ENCODE data around the gene GPR119. TPM values are rescaled to one million over a fixed set of nuclear protein-coding genes. Genes with fewer than 3 reads are reported as not detected.
"Not testable (repeated sequence)": the region's sequence is repeated elsewhere in the genome, so short reads cannot be mapped to it uniquely, and the experiment has no call there.

Gene GPR119
- total RNA-seq, 1 experiment from 2014 or later: not detected

GRCh38 chrX:130339408-130340222, 45.9 kb downstream of the GPR119 start, which contains the start of gene SLC25A14:
SLC25A14 (plus strand) TSS chrX:130339919; CDS start chrX:130340279, 360 bp downstream.
- TF ChIP-seq CTCF (conservative IDR thresholded peaks at IDR 0.05): no peak
- no peaks in the 10 kb centered on the region for H3K27me3 ChIP-seq (ENCODE audit: insufficient read depth, low read length)
- no peak within 1 kb of the TSS for H2AK5ac ChIP-seq (ENCODE audit: insufficient read length, low read length)
- no peak within 1 kb of the TSS for H2BK20ac ChIP-seq (ENCODE audit: low read depth, low read length, poor library complexity, severe bottlenecking)
- no peaks in the 10 kb centered on the region for H3K79me1 ChIP-seq (ENCODE audit: insufficient read depth, low read depth, low read length, poor library complexity, severe bottlenecking)
- Mint-ChIP-seq H3K9me3 (peaks cover 0 to 47% of the 10 kb centered on the region in 2 experiments; a peak in 2 of 5 replicates), H3K27ac (peak within 1 kb of the TSS; percentile 81 to 97 (median 94)), H3K36me3 (ENCODE audit: insufficient read depth in 1 of 3, low read depth in 3 of 3) (no peaks in the 10 kb centered on the region; a peak in 1 of 7 replicates), H3K4me3 (peak within 1 kb of the TSS; percentile 83 to 88), H3K4me1 (peaks cover 10 to 16% of the 10 kb centered on the region in 2 experiments), H3K27me3 (ENCODE audit: low read depth) (no peaks in the 10 kb centered on the region; the same call in 1 of the 2 replicates)
- no peak within 1 kb of the TSS for H2BK15ac ChIP-seq (ENCODE audit: low read depth, low read length)
- no peak within 1 kb of the TSS for H2AFZ ChIP-seq (ENCODE audit: low read length)
- H4K91ac ChIP-seq (ENCODE audit: insufficient read length, low read depth, low read length): no peak within 1 kb of the TSS
- peak within 1 kb of the TSS; percentile 74 for H3K18ac ChIP-seq (ENCODE audit: insufficient read length, low read depth, low read length)
- no peaks in the 10 kb centered on the region; the same call in 1 of the 2 replicates for H3K79me2 ChIP-seq (ENCODE audit: insufficient read depth, low read length)
- H4K8ac ChIP-seq (replicated peaks; ENCODE audit: insufficient read length, low read depth, low read length): no peak within 1 kb of the TSS
- no peaks in the 10 kb centered on the region for H3K23me2 ChIP-seq (ENCODE audit: insufficient read length, low read depth, low read length, poor library complexity, severe bottlenecking)
- H3K56ac ChIP-seq (ENCODE audit: insufficient read length, low read depth, low read length): no peak within 1 kb of the TSS
- H3K4me2 ChIP-seq (ENCODE audit: insufficient read depth, insufficient read length, low read length): peak within 1 kb of the TSS; percentile 91
- no peaks in the 10 kb centered on the region for H4K20me1 ChIP-seq (ENCODE audit: control insufficient read depth, insufficient read depth, insufficient read length)
- no CpG with 5 or more reads among the region's 55 CpGs for WGBS (ENCODE audit: extremely low coverage, insufficient read length, low lambda C conversion rate)
- peaks cover 10% of the 10 kb centered on the region for H3K9me3 ChIP-seq (ENCODE audit: control insufficient read depth, low read depth, low read length)
- no peak within 1 kb of the TSS for H3K9ac ChIP-seq (ENCODE audit: extremely low read depth, insufficient read length, low read length)
- H3K27ac ChIP-seq (ENCODE audit: insufficient read length, low read depth, low read length): no peak within 1 kb of the TSS
- H3K4me1 ChIP-seq (ENCODE audit: insufficient read depth, low read length): no peaks in the 10 kb centered on the region; the same call in 1 of the 2 replicates
- no peak within 1 kb of the TSS for H3T11ph ChIP-seq (ENCODE audit: low read length)
- no peak within 1 kb of the TSS for H3K14ac ChIP-seq (ENCODE audit: insufficient read depth, low read length)
- no peak within 1 kb of the TSS for H4K5ac ChIP-seq (ENCODE audit: insufficient read length, low read depth, low read length)
- peak; percentile 78 for DNase-seq
- H2BK5ac ChIP-seq (ENCODE audit: insufficient read length, low read length): no peak within 1 kb of the TSS
- no peak within 1 kb of the TSS for H2BK120ac ChIP-seq (ENCODE audit: low read depth, low read length, poor library complexity, severe bottlenecking)
- no peak within 1 kb of the TSS for H2BK12ac ChIP-seq (ENCODE audit: insufficient read length, low read depth, low read length)
- no peak within 1 kb of the TSS for H3K4ac ChIP-seq (ENCODE audit: low read depth, low read length)
- no peak within 1 kb of the TSS for H3K23ac ChIP-seq (ENCODE audit: insufficient read length, low read depth, low read length)

- not testable (repeated sequence) for H3K14ac ChIP-seq (ENCODE audit: insufficient read depth, low read length); H2BK12ac ChIP-seq (ENCODE audit: insufficient read length, low read depth, low read length); H3K9me3 ChIP-seq (ENCODE audit: control insufficient read depth, low read depth, low read length); H3K23ac ChIP-seq (ENCODE audit: insufficient read length, low read depth, low read length); H3K4ac ChIP-seq (ENCODE audit: low read depth, low read length); H3K56ac ChIP-seq (ENCODE audit: insufficient read length, low read depth, low read length); H3K23me2 ChIP-seq (ENCODE audit: insufficient read length, low read depth, low read length, poor library complexity, severe bottlenecking); H2BK20ac ChIP-seq (ENCODE audit: low read depth, low read length, poor library complexity, severe bottlenecking); H3K4me1 ChIP-seq (ENCODE audit: insufficient read depth, low read length); H4K91ac ChIP-seq (ENCODE audit: insufficient read length, low read depth, low read length); H3K18ac ChIP-seq (ENCODE audit: insufficient read length, low read depth, low read length); H3K79me1 ChIP-seq (ENCODE audit: insufficient read depth, low read depth, low read length, poor library complexity, severe bottlenecking); H3K36me3 Mint-ChIP-seq (ENCODE audit: insufficient read depth in 1 of 3, low read depth in 3 of 3); H3K79me2 ChIP-seq (ENCODE audit: insufficient read depth, low read length); H3T11ph ChIP-seq (ENCODE audit: low read length); DNase-seq; H3K9ac ChIP-seq (ENCODE audit: extremely low read depth, insufficient read length, low read length); H4K8ac ChIP-seq (replicated peaks; ENCODE audit: insufficient read length, low read depth, low read length); H2BK5ac ChIP-seq (ENCODE audit: insufficient read length, low read length); H3K27me3 Mint-ChIP-seq (ENCODE audit: low read depth); H3K27ac ChIP-seq (ENCODE audit: insufficient read length, low read depth, low read length); H2AK5ac ChIP-seq (ENCODE audit: insufficient read length, low read length); H4K20me1 ChIP-seq (ENCODE audit: control insufficient read depth, insufficient read depth, insufficient read length); H2BK15ac ChIP-seq (ENCODE audit: low read depth, low read length); H2AFZ ChIP-seq (ENCODE audit: low read length); H2BK120ac ChIP-seq (ENCODE audit: low read depth, low read length, poor library complexity, severe bottlenecking); H4K5ac ChIP-seq (ENCODE audit: insufficient read length, low read depth, low read length); H3K27me3 ChIP-seq (ENCODE audit: insufficient read depth, low read length)
- Mint-ChIP-seq H3K27ac (peak overlapping the region in 1 of 3 experiments; percentile 97; a peak in 1 of 7 replicates), H3K4me3 (peak overlapping the region; percentile 83 to 88), H3K9me3 (peaks cover 0 to 44% of the 10 kb centered on the region in 2 experiments; a peak in 2 of 5 replicates), H3K4me1 (peaks cover 10 to 16% of the 10 kb centered on the region in 2 experiments)
- peak overlapping the region; percentile 91 for H3K4me2 ChIP-seq (ENCODE audit: insufficient read depth, insufficient read length, low read length)
- WGBS (ENCODE audit: extremely low coverage, insufficient read length, low lambda C conversion rate): no CpG with 5 or more reads among the region's 8 CpGs
Observed at GRCh38 chrX:130338869-130339268, 46.6 kb downstream of the GPR119 start.
